ENCODE results near the gene TSACC. TPM values are rescaled to one million over a fixed set of nuclear protein-coding genes. Genes with fewer than 3 reads are reported as not detected.
"Not testable (repeated sequence)": the region's sequence is repeated elsewhere in the genome, so short reads cannot be mapped to it uniquely, and the experiment has no call there.

Gene TSACC
- not detected in 2 replicates for total RNA-seq

DNA sequence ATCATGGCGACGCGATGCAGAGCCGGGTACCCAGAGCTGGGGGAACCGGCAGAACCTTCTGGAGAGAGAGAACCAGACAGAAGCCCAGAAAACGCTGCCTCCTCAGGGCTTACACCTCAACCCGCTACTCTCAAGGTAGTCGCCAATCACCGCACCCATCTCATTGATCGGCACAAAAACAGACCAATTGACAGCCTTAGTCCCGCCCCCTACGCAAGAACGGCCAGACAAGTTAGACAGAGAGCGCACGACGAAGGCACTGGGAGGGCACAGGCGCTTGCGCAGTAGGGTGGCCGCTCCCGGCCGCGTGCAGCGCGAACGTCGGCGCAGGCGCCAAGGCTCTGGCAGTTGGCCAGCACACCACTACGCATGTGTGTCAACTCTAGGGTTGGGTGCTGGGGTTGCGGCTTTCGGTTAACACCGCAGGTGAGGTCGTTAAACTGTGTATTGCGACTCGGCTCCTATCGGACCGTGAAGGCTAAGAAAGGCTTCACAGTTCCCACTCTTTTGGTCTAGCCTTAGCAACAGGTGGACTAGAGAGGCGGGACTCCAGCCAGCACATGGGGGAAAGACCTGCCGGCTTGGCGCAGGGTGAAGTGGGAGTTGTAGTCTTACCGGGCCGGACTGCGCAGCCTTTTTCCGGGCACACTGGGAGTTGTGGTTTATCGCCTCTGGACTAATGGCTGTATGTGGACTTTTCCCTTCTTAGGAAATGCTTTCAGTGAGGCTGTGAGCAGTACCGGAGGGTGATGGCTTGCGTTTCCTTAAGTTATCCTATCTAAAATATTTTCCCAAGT, at the start of gene TSACC, which contains the start of gene CCT3:
TSS of gene TSACC (plus strand) at position 347 of the 797 bp plus-strand sequence. CDS start 1,232 bp downstream, outside the sequence.
TSS of gene CCT3 (minus strand) at position 113 of the 797 bp plus-strand sequence. CDS start at position 5, 108 bp downstream.
- peak; percentile 100 for DNase-seq

DNA sequence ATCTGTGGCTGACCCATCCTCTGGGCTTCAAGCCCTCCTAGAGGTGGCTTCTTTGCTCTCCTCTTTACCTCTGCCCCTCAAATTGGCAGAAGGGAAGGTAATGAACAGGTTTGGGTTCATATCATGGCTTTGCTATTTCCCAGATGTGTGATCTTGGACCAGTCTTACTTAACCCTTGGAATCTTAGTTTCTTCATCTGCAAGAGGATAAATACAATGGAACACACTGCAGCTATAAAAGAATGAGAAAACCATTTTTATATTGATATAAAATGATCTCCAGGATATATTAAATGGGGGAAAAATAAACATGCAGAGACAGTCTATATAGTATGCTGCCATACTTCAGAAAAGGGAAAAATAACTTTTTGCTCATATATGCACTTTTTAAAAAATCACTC, 48.5 kb upstream of the TSACC start:
- DNase-seq: no peak

DNA sequence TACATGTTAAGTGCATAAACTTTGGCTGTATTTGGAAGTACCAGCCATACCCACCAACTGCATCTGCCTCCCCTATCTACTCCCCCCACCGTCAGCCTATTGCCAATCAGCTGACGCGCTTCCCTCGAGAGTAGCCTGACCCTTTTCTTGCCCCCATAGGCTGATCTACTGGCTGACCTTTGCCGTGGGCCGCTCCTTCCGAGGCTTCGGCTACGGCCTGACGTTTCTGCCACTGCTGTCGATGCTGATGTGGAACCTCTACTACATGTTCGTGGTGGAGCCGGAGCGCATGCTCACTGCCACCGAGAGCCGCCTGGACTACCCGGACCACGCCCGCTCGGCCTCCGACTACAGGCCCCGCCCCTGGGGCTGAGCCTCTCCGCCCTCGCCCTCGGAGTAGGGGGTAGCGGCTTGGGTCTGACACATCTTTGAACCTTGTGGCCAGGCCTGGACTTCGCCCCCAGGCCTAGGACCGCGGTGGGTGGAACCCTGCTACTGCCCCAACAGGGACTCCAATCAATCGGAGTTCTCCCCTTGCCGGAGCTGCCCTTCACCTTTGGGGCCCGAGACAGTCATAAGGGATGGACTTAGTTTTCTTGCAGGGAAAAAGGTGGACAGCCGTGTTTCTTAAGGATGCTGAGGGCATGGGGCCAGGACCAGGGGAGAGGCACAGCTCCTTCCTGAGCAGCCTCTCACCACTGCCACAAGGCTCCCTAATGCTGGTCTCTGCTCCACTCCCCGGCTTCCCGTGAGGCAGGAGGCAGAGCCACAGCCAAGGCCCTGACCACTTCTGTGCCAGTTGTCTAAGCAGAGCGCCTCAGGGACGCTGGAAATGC, 46.9 kb upstream of the TSACC start:
- peak; percentile 83 for DNase-seq

DNA sequence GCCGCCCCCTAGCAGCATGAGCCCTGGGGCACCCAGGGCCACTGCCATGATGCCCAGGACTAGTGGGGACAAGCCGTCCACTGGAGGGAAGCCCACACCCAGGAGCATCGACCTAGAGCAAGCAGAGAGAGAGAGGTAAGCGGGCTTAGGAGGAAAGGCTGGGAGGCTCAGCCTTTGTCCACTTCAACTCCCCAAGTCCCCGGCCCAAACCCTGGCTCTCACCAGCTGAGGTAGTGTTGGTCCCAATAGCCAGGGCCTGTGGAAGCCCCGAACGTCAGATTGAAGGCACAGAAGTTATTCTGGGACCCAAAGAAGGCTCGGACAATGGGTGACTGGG, 45.3 kb upstream of the TSACC start:
- DNase-seq: no peak

- DNase-seq: no peak
These were observed 44.4 kb upstream of the TSACC start for GRCh38 chr1:156293895-156294294.

- peak; percentile 79 for DNase-seq
These were observed 42.9 kb upstream of the TSACC start, which contains the start of gene GLMP for GRCh38 chr1:156295391-156295947. Gene GLMP (minus strand): TSS chr1:156295679. CDS start chr1:156295645, 34 bp downstream.

DNA sequence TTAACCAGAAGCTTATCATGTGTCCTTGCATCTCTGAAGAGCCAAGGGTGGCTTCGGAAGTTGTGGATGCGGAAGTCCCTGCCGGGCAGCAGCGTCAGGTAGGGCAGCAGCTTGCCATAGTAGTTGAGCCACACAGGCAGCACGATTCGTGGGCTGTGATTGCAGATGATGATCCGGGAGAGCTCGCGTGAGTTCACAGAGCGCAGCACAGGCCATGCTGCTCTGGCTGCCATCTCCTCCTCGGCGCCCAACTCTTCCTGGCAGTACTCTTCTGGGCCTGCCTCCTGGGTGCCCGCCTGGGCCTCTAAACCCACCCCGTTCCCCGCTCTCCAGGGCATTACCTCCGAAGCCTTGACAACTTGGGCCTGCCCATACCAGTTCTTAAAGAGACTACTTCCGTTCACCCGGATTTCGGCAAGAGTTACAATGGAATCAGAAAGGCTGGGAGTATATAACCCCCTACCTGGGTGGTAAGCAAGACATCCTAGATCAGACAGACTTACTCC, 39.4 kb upstream of the TSACC start, which contains the start of gene VHLL:
TSS of gene VHLL (minus strand) at position 456 of the 506 bp plus-strand sequence. CDS start at position 338, 118 bp downstream.
- DNase-seq: no peak

GRCh38 chr1:156303241-156303640, 35.1 kb upstream of the TSACC start:
- no peak for DNase-seq

DNA sequence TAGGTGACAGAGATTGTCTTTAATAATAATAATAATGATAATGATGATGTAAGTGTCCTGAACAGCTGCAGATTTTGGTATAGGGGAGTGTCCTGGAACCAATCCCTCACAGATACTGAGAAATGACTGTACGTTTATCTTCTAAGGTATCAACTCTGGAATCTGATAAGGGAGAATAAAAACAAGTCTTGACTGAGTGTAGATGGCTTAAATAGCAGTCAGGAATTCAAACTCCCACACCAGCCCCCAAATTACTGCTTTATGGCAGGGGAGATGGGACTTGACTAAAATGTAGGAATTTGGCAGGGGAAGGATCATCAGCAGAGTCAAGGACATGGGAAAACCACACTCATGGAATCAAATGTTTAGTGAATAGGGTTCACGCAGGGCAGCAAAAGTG, 33.1 kb upstream of the TSACC start:
- no peak for DNase-seq

DNA sequence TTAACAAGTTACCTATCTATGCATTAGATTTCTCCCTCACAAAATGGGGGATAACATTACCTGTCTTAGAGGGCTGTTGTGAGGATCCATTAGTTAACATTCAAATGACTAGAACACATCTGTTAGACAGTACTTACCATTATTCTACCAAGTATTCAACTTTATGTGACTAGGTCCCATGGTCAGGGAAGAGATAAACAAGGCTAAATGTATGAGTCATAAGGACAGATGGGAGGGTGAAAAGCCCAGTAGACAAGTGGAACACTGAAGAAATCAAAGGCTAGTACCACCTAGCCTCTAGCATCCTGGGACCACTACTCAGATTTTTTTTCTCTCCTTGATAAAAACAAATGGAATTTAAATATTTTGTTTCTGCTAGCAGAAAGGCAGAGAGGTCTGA, 30.2 kb upstream of the TSACC start:
- peak; percentile 20 for DNase-seq

GRCh38 chr1:156310962-156311361, 27.4 kb upstream of the TSACC start:
- DNase-seq: no peak

GRCh38 chr1:156316909-156317308, 21.4 kb upstream of the TSACC start:
- DNase-seq: no peak

DNA sequence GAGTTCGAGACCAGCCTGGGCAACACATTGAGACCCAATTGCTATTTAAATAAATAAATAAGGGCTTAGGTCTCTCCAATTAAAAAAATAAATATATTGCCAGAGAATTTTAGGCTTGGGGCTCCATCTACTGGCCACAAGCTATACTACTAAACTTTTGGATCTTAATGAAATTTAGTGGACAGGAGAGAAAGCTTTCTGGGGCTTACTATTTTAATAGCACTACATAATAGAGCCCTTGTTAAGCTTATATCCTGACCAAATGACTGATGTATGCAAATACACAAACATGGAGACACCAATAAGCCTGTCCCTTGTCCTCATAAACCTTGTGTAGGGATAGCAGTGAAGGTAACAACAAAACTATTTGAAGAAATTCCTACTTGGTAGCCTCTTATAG, 18.7 kb upstream of the TSACC start:
- DNase-seq: peak; percentile 64

- no peak for DNase-seq
These were observed 17.8 kb upstream of the TSACC start for GRCh38 chr1:156320560-156320959.

DNA sequence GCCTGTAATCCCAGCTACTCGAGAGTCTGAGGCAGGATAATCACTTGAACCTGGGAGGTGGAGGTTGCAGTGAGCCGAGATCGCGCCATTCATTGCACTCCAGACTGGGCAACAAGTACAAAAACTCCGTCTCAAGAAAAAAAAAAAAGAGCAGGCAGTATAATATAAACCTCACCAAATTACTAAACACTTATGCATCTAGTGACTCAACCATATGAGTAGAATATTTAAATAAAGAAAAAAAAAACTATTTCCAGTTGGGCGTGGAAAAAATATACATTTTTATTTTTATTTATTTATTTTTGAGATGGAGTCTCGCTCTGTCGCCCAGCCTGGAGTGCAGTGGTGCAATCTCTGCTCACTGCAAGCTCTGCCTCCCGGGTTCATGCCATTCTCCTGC, 15.1 kb upstream of the TSACC start:
- not testable (repeated sequence) for DNase-seq

- DNase-seq: peak; percentile 49
These were observed 2.1 kb upstream of the TSACC start for GRCh38 chr1:156336242-156336641.

DNA sequence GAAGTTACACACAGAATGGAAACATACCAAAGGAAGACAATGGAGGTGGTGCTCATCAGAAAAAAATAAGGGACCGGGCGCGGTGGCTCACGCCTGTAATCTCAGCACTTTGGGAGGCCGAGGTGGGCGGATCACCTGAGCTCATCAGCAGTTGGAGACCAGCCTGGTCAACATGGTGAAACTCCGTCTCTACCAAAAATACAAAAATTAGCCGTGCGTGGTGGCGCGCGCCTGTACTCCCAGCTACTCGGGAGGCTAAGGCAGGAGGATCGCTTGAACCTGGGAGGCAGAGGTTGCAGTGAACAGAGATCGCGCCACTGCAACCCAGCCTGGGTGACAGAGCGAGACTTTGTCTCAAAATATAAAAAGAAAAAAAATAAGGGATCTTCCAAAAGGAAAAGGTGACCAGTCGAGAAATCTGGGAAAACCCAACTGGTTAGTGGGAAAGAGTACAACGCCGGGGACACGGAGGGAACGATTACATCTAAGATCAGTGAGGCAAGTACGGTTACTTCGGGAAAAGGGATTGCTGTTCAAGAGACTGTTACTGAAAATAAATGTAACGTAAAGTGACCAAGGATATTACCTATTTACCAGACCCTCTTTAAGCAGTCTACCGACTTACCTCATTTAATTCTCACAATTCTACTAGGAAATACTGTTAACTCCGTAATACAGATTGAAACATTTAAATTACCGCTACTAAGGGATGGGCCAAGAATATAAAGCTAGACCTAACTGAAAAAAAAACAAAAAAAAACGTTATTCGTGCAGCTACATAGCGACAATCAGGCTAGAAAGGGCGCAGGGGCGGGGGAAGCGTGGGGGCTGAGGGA, 1.1 kb upstream of the TSACC start:
- peak; percentile 23 for DNase-seq

DNA sequence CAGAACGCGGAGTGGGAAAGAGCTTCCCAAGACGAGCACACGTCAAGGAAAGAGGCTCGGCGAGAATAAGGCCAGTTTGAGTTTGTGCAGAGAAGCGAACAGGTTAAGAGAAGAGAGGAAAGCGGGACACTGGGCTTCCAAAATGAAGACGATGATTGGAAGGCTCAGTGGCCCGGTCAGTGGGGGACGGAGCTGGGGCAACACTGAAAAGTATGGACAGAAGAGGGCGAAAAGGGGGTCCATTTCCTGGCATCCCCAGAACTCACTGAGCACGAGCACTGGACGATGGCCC, 492 bp upstream of the TSACC start:
- DNase-seq: no peak

DNA sequence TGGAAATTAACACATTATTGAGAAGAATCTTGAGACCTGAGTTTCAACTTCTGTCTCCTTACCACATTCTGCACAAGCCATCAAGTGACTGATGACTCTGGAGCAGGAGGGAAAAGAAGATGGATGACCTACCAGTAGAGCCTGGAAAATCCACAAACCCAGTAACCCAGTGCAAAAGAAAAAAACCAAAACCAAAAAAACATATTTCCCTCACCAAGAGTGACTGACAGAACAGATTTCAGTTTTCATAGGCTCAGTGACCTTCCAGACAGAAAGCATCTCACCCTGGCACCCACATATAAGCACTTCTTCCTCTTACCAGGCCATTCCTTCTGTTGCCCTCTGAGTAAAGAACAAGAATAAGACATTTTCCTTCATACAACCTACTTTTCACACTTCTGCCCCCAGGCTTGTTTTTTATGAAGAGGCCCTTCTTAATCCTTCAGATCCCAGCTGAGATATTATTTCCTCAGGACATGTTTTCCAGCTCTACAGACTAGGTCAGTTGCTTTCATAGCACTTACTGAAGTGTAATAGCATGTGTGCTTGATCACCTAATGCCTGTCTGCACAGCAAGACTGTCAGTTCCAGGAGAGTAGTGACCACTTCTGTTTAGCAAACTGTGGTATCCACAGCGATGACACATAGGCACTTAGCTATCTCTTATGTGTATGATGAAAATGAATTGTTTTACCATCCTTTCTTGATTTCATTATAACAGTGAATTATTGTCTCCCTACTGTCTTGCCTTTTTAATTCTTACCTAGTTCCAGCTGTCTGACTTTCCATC, 4.0 kb downstream of the TSACC start:
- DNase-seq: no peak

GRCh38 chr1:156344409-156344808, 6.1 kb downstream of the TSACC start:
- DNase-seq: no peak

- DNase-seq: not testable (repeated sequence)
These were observed 7.7 kb downstream of the TSACC start for GRCh38 chr1:156346035-156346434.

Data from dermis blood vessel endothelial cell (primary cell).